Muscle of leg (tissue), 11 donors: ENCODE measurements around the gene CER1. TPM values are rescaled to one million over a fixed set of nuclear protein-coding genes. Genes with fewer than 3 reads are reported as not detected.

Experiments used
- DNase-seq: peaks from one replicate; pipeline ENCODE4 v3.0.0; 2013
- H3K27ac ChIP-seq: one replicate; pipeline ENCODE4 v1.5.1; 2013; ENCODE audit warnings: mild to moderate bottlenecking, low read length, control low read depth
- H3K27me3 ChIP-seq: one replicate; pipeline ENCODE4 v1.6.1; 2013; ENCODE audit warnings: low read length; ENCODE audit not compliant: control insufficient read depth, insufficient read depth
- H3K36me3 ChIP-seq: one replicate; pipeline ENCODE4 v1.6.1; 2013; ENCODE audit warnings: low read length; ENCODE audit not compliant: control insufficient read depth, insufficient read depth
- H3K4me1 ChIP-seq: one replicate; pipeline ENCODE4 v1.6.1; 2013; ENCODE audit warnings: low read length; ENCODE audit not compliant: control insufficient read depth, insufficient read depth
- H3K4me3 ChIP-seq: one replicate; pipeline ENCODE4 v1.5.1; 2013; ENCODE audit warnings: low read length, control low read depth
- H3K9me3 ChIP-seq: replicated peaks from 2 replicates; pipeline ENCODE4 v1.6.1; 2013; ENCODE audit warnings: low read depth, low read length; ENCODE audit not compliant: control insufficient read depth
- WGBS: methylation state at CpG from one replicate; pipeline ENCODE4 v1.1.5; 2013; ENCODE audit warnings: missing lambda C conversion rate; ENCODE audit not compliant: insufficient coverage; 5-methylcytosine and 5-hydroxymethylcytosine counted together
- polyA plus RNA-seq, 8 donors: library from polyadenylated mRNA; unstranded; fragments of 120-200 nt; gene quantifications; one replicate each; pipeline versions ENCODE4 v1.2.1 to v1.2.3, GENCODE V29; 2013; ENCODE audit warnings: inconsistent platforms in 1 of 8, low replicate concordance in 1 of 8; ENCODE audit not compliant: insufficient read length in 8 of 8, insufficient read depth in 1 of 8
- total RNA-seq: library from RNA; stranded (reverse); fragments of 120-200 nt; gene quantifications from one replicate; pipeline ENCODE4 v1.2.4, GENCODE V29; 2013

The CER1 gene
- total and polyA plus RNA-seq, 9 donors, result 0.11 to 0.52 (median 0.23) TPM; not detected in 3

DNA sequence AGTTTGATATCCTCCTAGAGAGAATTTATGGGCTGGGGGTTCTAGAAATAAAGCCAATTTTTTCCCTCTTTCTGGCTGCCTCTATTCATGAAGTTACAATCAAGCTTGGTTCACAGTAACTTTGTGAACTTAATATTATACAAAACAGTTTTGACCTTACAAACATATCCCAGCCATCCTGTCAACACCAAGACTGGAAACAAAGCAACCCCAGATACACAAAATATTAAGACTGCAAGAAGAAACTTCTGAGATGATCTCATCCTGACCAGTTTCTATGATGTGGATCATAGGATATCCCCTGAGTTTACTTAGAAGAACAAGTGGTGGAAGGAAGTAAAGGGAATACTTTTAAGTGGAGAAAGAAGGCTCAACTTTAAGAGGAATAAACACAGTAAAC, 28.3 kb upstream of the CER1 start:
- Histone ChIP-seq H3K4me1 (peaks cover 12% of the 10 kb centered on the region), H3K27ac (peak overlapping the region; percentile 76), H3K27me3 (no peaks in the 10 kb centered on the region), H3K4me3 (no peak overlapping the region), H3K9me3 (no peaks in the 10 kb centered on the region), H3K36me3 (peaks cover 26% of the 10 kb centered on the region)
- DNase-seq, result peak; percentile 95

DNA sequence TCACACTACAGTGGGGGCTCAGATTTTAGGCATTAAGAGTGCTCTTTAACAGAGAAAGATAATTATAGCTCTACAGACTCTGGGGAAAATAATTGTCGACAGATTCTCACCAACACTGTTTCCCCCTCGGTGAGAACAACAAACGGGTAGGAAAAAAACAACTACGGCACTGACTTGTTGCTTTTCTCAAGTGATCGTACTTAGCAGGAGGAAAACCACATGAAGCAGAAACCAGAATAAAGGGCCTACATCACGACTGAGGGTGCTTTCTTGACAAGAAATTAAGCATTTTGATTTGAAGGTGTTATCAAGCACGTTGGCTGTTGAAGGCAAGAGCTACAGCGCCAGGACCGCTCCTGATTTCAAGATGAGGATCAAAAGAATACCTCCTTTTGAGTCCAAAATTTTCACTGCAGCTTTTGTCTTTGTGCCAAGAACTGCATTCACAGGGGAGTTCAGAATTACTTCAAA, 27.2 kb upstream of the CER1 start:
- WGBS, result 18% methylated on average over 6 of the region's 9 CpGs
- no peaks in the 10 kb centered on the region for H3K9me3 ChIP-seq
- DNase-seq, result peak; percentile 39
- H3K27ac ChIP-seq, result peak overlapping the region; percentile 16
- H3K36me3 ChIP-seq, result peaks cover 20% of the 10 kb centered on the region
- no peak overlapping the region for H3K4me3 ChIP-seq
- peaks cover 12% of the 10 kb centered on the region for H3K4me1 ChIP-seq
- no peaks in the 10 kb centered on the region for H3K27me3 ChIP-seq

- 100% methylated on average over 1 of the region's 3 CpGs for WGBS
Observed at GRCh38 chr9:14748373-14748772, 25.8 kb upstream of the CER1 start.

GRCh38 chr9:14747111-14747510, 24.6 kb upstream of the CER1 start:
- H3K9me3 ChIP-seq, result no peaks in the 10 kb centered on the region
- no peak overlapping the region for H3K27ac ChIP-seq
- no peak overlapping the region for H3K4me3 ChIP-seq
- DNase-seq, result no peak
- peaks cover 18% of the 10 kb centered on the region for H3K36me3 ChIP-seq
- peaks cover 10% of the 10 kb centered on the region for H3K4me1 ChIP-seq
- no peaks in the 10 kb centered on the region for H3K27me3 ChIP-seq

More at GRCh38 chr9:14748373-14748772, 25.8 kb upstream of the CER1 start:
- Histone ChIP-seq H3K4me1 (peaks cover 12% of the 10 kb centered on the region), H3K4me3 (no peak overlapping the region), H3K9me3 (no peaks in the 10 kb centered on the region), H3K36me3 (peaks cover 18% of the 10 kb centered on the region), H3K27ac (no peak overlapping the region), H3K27me3 (no peaks in the 10 kb centered on the region)
- DNase-seq, result no peak

DNA sequence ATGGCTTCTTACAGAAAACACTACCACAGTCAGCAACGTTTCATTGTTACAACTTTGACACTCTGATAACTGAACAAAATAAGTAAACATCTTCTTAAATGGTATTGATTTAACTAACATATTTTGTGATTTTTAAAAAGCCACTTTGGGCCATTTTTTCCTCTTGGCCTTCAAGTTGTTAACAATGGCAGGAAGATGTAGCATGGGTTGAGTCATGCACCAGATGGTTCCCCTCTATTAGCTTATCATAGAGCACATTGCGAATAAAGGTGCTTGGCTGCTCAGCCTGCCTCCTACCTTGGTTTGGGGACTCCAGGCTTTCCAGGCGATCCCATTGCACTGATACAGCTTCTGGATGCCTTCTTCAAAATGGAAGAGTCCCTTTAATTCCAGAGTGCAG, 24.1 kb upstream of the CER1 start:
- no peak for DNase-seq
- no peak overlapping the region for H3K27ac ChIP-seq
- H3K27me3 ChIP-seq, result no peaks in the 10 kb centered on the region
- H3K9me3 ChIP-seq, result no peaks in the 10 kb centered on the region
- H3K4me1 ChIP-seq, result peaks cover 10% of the 10 kb centered on the region
- H3K36me3 ChIP-seq, result peaks cover 18% of the 10 kb centered on the region
- WGBS, result 100% methylated on average over 1 of the region's 3 CpGs
- H3K4me3 ChIP-seq, result no peak overlapping the region

GRCh38 chr9:14744768-14745167, 22.2 kb upstream of the CER1 start:
- WGBS, result no CpG with 5 or more reads among the region's 1 CpG

DNA sequence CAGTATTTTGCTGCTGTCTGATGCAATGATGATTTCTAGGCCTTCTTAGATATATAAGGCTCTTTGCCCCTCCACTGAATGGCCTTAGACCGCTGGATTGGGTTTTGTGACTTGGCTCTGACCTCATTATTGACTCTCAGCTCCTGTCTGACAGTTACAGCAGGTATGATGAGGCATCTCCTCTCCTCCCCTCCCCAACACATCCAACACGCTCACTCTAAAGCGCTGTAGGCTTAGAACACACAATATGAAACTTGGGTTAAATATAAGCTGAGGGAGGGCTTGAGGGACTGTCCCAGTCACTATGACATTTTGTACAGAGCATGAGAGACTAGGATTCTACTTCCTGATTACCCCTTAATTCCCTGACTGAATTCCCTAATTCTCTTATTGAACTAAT, 18.8 kb upstream of the CER1 start:
- H3K9me3 ChIP-seq, result no peaks in the 10 kb centered on the region
- no peak overlapping the region for H3K27ac ChIP-seq
- no peak overlapping the region for H3K4me3 ChIP-seq
- no peak for DNase-seq
- no peaks in the 10 kb centered on the region for H3K4me1 ChIP-seq
- peaks cover 8% of the 10 kb centered on the region for H3K36me3 ChIP-seq
- WGBS, result no CpG with 5 or more reads among the region's 3 CpGs
- H3K27me3 ChIP-seq, result no peaks in the 10 kb centered on the region

More at GRCh38 chr9:14744768-14745167, 22.2 kb upstream of the CER1 start:
- Histone ChIP-seq H3K4me3 (no peak overlapping the region), H3K36me3 (peaks cover 18% of the 10 kb centered on the region), H3K9me3 (no peaks in the 10 kb centered on the region), H3K4me1 (peaks cover 3% of the 10 kb centered on the region), H3K27me3 (no peaks in the 10 kb centered on the region), H3K27ac (no peak overlapping the region)
- DNase-seq, result no peak

- Histone ChIP-seq H3K27ac (no peak overlapping the region), H3K9me3 (no peaks in the 10 kb centered on the region), H3K4me3 (no peak overlapping the region), H3K27me3 (no peaks in the 10 kb centered on the region), H3K36me3 (no peaks in the 10 kb centered on the region), H3K4me1 (peaks cover 5% of the 10 kb centered on the region)
- no CpG with 5 or more reads among the region's 5 CpGs for WGBS
- no peak for DNase-seq
Observed at GRCh38 chr9:14733133-14733532, 10.6 kb upstream of the CER1 start.

- DNase-seq, result no peak
- peaks cover 5% of the 10 kb centered on the region for H3K4me1 ChIP-seq
- no peaks in the 10 kb centered on the region for H3K36me3 ChIP-seq
- WGBS, result no CpG with 5 or more reads among the region's 1 CpG
- H3K4me3 ChIP-seq, result no peak overlapping the region
- no peaks in the 10 kb centered on the region for H3K27me3 ChIP-seq
- peak overlapping the region; percentile 88 for H3K27ac ChIP-seq
- H3K9me3 ChIP-seq, result no peaks in the 10 kb centered on the region
Observed at GRCh38 chr9:14731294-14731981, 8.9 kb upstream of the CER1 start.

GRCh38 chr9:14730461-14730898, 7.9 kb upstream of the CER1 start:
- WGBS, result no CpG with 5 or more reads among the region's 2 CpGs
- peak; percentile 99 for DNase-seq

GRCh38 chr9:14723301-14723700, 768 bp upstream of the CER1 start:
- no peaks in the 10 kb centered on the region for H3K27me3 ChIP-seq
- DNase-seq, result no peak
- no peak overlapping the region for H3K4me3 ChIP-seq
- no peaks in the 10 kb centered on the region for H3K4me1 ChIP-seq
- no peak overlapping the region for H3K27ac ChIP-seq
- H3K36me3 ChIP-seq, result no peaks in the 10 kb centered on the region
- no peaks in the 10 kb centered on the region for H3K9me3 ChIP-seq
- WGBS, result no CpG with 5 or more reads among the region's 4 CpGs

More at GRCh38 chr9:14730461-14730898, 7.9 kb upstream of the CER1 start:
- H3K27me3 ChIP-seq, result no peaks in the 10 kb centered on the region
- H3K27ac ChIP-seq, result peak overlapping the region; percentile 88
- H3K4me3 ChIP-seq, result no peak overlapping the region
- peaks cover 5% of the 10 kb centered on the region for H3K4me1 ChIP-seq
- no peaks in the 10 kb centered on the region for H3K9me3 ChIP-seq
- H3K36me3 ChIP-seq, result no peaks in the 10 kb centered on the region
